ENCODE data around the gene SFSWAP. TPM values are rescaled to one million over a fixed set of nuclear protein-coding genes. Genes with fewer than 3 reads are reported as not detected.

Gene SFSWAP
- total and polyA plus RNA-seq, 2 of the 13 experiments (the other 11 are each of a cell fraction or from before 2014, with no cell fraction given), result 17.1 to 27.7 TPM

DNA sequence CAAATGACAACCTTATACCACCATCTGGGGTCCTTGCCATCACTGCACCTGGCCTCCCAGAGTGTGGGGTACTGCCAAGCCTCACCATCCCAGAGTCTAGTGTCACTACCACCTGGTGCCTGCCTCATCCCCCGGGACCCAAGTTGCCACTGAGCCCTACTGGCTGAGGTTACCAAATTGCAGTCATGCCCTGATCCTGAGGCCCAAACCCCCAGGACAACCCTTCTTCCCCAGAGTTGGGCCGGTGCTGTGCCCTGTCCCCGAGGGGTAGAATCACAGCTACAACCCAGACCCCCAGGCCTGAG, 8.4 kb upstream of the SFSWAP start:
- Histone ChIP-seq H3K4me1 (ENCODE audit: insufficient read depth, low read length) (peaks cover 5% of the 10 kb centered on the region; the same call in 1 of the 2 replicates), H3K4me3 (replicated peaks in 1 of 3; ENCODE audit: insufficient read depth in 1 of 3, low read depth in 2 of 3, low read length in 3 of 3) (no peak overlapping the region), H3K79me2 (ENCODE audit: insufficient read depth, low read length) (no peaks in the 10 kb centered on the region), H3K36me3 (replicated peaks in 1 of 2; ENCODE audit: control insufficient read depth in 1 of 2, insufficient read depth in 2 of 2, low read length in 2 of 2) (no peaks in the 10 kb centered on the region), H3K9me3 (ENCODE audit: low read length) (peaks cover 5% of the 10 kb centered on the region), H3K4me2 (ENCODE audit: low read depth, low read length) (no peak overlapping the region), H3K27me3 (ENCODE audit: control insufficient read depth in 1 of 2, insufficient read depth in 2 of 2, low read length in 2 of 2) (peaks cover 0 to 24% of the 10 kb centered on the region in 2 experiments; a peak in 3 of 5 replicates), H4K20me1 (ENCODE audit: insufficient read depth, low read length) (no peaks in the 10 kb centered on the region), H2AFZ (ENCODE audit: low read length) (no peak overlapping the region), H3K27ac (ENCODE audit: extremely low read length, insufficient read depth, low read length) (no peak overlapping the region), H3K9ac (ENCODE audit: insufficient read depth, low read depth, low read length) (no peak overlapping the region)
- TF ChIP-seq FIP1L1 (IDR thresholded peaks at IDR 0.05; ENCODE audit: borderline replicate concordance, insufficient read depth, low read depth, low read length) (no peak), MED13 (CRISPR knock-in tag; IDR thresholded peaks at IDR 0.05) (no peak), HMGA1 (CRISPR knock-in tag; conservative IDR thresholded peaks at IDR 0.05) (no peak), ZNF589 (CRISPR knock-in tag; conservative IDR thresholded peaks at IDR 0.05) (no peak)
- TF ChIP-seq, protein P1, sequence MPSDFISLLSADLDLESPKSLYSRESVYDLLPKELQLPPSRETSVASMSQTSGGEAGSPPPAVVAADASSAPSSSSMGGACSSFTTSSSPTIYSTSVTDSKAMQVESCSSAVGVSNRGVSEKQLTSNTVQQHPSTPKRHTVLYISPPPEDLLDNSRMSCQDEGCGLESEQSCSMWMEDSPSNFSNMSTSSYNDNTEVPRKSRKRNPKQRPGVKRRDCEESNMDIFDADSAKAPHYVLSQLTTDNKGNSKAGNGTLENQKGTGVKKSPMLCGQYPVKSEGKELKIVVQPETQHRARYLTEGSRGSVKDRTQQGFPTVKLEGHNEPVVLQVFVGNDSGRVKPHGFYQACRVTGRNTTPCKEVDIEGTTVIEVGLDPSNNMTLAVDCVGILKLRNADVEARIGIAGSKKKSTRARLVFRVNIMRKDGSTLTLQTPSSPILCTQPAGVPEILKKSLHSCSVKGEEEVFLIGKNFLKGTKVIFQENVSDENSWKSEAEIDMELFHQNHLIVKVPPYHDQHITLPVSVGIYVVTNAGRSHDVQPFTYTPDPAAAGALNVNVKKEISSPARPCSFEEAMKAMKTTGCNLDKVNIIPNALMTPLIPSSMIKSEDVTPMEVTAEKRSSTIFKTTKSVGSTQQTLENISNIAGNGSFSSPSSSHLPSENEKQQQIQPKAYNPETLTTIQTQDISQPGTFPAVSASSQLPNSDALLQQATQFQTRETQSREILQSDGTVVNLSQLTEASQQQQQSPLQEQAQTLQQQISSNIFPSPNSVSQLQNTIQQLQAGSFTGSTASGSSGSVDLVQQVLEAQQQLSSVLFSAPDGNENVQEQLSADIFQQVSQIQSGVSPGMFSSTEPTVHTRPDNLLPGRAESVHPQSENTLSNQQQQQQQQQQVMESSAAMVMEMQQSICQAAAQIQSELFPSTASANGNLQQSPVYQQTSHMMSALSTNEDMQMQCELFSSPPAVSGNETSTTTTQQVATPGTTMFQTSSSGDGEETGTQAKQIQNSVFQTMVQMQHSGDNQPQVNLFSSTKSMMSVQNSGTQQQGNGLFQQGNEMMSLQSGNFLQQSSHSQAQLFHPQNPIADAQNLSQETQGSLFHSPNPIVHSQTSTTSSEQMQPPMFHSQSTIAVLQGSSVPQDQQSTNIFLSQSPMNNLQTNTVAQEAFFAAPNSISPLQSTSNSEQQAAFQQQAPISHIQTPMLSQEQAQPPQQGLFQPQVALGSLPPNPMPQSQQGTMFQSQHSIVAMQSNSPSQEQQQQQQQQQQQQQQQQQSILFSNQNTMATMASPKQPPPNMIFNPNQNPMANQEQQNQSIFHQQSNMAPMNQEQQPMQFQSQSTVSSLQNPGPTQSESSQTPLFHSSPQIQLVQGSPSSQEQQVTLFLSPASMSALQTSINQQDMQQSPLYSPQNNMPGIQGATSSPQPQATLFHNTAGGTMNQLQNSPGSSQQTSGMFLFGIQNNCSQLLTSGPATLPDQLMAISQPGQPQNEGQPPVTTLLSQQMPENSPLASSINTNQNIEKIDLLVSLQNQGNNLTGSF (CRISPR knock-in tag; IDR thresholded peaks at IDR 0.05), result no peak
- TF ChIP-seq, protein P2, sequence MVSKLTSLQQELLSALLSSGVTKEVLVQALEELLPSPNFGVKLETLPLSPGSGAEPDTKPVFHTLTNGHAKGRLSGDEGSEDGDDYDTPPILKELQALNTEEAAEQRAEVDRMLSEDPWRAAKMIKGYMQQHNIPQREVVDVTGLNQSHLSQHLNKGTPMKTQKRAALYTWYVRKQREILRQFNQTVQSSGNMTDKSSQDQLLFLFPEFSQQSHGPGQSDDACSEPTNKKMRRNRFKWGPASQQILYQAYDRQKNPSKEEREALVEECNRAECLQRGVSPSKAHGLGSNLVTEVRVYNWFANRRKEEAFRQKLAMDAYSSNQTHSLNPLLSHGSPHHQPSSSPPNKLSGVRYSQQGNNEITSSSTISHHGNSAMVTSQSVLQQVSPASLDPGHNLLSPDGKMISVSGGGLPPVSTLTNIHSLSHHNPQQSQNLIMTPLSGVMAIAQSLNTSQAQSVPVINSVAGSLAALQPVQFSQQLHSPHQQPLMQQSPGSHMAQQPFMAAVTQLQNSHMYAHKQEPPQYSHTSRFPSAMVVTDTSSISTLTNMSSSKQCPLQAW (CRISPR knock-in tag; IDR thresholded peaks at IDR 0.05), result no peak
- in situ Hi-C loops (cut with HindIII; ENCODE audit: extremely low pct_ligation_motif_present, low pct_unique_long_range_greater_than_20kb) (no loop called here), intact Hi-C loops (cut with micrococcal nuclease; ENCODE audit: unreplicated experiment) (no loop called here)
- no peak for ATAC-seq
- ChIA-PET CTCF (ENCODE audit: low intra/inter-chr PET ratio, low total read pairs) (no interaction called here), POLR2A (no interaction called here)
- WGBS (ENCODE audit: low lambda C conversion rate), result 17% methylated on average over 2 of the region's 3 CpGs
- no peak for DNase-seq (ENCODE audit: low spot score)
- no TSS peak for BruUV-seq (replicated peaks)
- no peak for FAIRE-seq
